Fibroblast of mammary gland (primary cell): ENCODE data around the gene KLHL28.

Experiments
- DNase-seq: peaks from one replicate; pipeline ENCODE4 v3.0.0-alpha.2; 2010; ENCODE audit warnings: low read depth
- H3K4me3 ChIP-seq: 2 replicates; pipeline ENCODE4 v1.5.1; 2011; ENCODE audit warnings: low read depth, mild to moderate bottlenecking, low read length, moderate library complexity; ENCODE audit not compliant: control insufficient read depth
- CTCF ChIP-seq: conservative IDR thresholded peaks from 2 replicates; pipeline ENCODE4 v1.5.1; 2011; ENCODE audit warnings: low read depth, low read length, inconsistent platforms; ENCODE audit not compliant: control insufficient read depth, insufficient read depth

The KLHL28 gene

GRCh38 chr14:44960646-44961045, 1.1 kb downstream of the KLHL28 start:
- H3K4me3 ChIP-seq: peak overlapping the region; percentile 94
- TF ChIP-seq CTCF: no peak

GRCh38 chr14:44960146-44960545, 1.6 kb downstream of the KLHL28 start:
- peak; percentile 31 for DNase-seq
- no peak for TF ChIP-seq CTCF
- peak overlapping the region; percentile 94 for H3K4me3 ChIP-seq

More at GRCh38 chr14:44960646-44961045, 1.1 kb downstream of the KLHL28 start:
- DNase-seq: peak; percentile 16

GRCh38 chr14:44959538-44959937, 2.2 kb downstream of the KLHL28 start:
- DNase-seq: no peak
- no peak for TF ChIP-seq CTCF
- peak overlapping the region; percentile 94 for H3K4me3 ChIP-seq

GRCh38 chr14:44956866-44957265, 4.9 kb downstream of the KLHL28 start:
- DNase-seq: no peak
- no peak for TF ChIP-seq CTCF
- no peak overlapping the region for H3K4me3 ChIP-seq

- no peak for TF ChIP-seq CTCF
- no peak for DNase-seq
- no peak overlapping the region for H3K4me3 ChIP-seq
These were observed 6.2 kb downstream of the KLHL28 start for GRCh38 chr14:44955528-44955927.

GRCh38 chr14:44954750-44955149, 7.0 kb downstream of the KLHL28 start:
- no peak for DNase-seq
- no peak overlapping the region for H3K4me3 ChIP-seq
- TF ChIP-seq CTCF: no peak

- no peak for DNase-seq
These were observed 9.2 kb downstream of the KLHL28 start for GRCh38 chr14:44952391-44953110.

More at GRCh38 chr14:44952391-44953110, 9.2 kb downstream of the KLHL28 start:
- no peak for TF ChIP-seq CTCF
- H3K4me3 ChIP-seq: no peak overlapping the region
